Astrocyte (in vitro differentiated cells and primary cell): ENCODE data around the gene SDHD.

Experiments used
- CTCF ChIP-seq: IDR thresholded peaks from 2 replicates; pipeline ENCODE4 v1.5.1; 2011; ENCODE audit warnings: low read depth, mild to moderate bottlenecking, inconsistent platforms, low read length, moderate library complexity; ENCODE audit not compliant: insufficient read depth
- EZH2 ChIP-seq: IDR thresholded peaks from 2 replicates; pipeline ENCODE4 v1.6.1; 2012; ENCODE audit warnings: mild to moderate bottlenecking, low read length, inconsistent platforms; ENCODE audit not compliant: insufficient read depth

GRCh38 chr11:112134473-112134872, 47.8 kb downstream of the SDHD start:
- TF ChIP-seq CTCF (no peak), EZH2 (no peak)
